ENCODE results near the gene PRKG1. TPM values are rescaled to one million over a fixed set of nuclear protein-coding genes. Genes with fewer than 3 reads are reported as not detected.

The PRKG1 gene
- total RNA-seq, 1 experiment from 2014 or later = 10.4 TPM

GRCh38 chr10:51911723-51912122, 837.4 kb downstream of the PRKG1 start:
- H3K4me2 ChIP-seq (ENCODE audit: insufficient read depth, insufficient read length, low read length) = no peak overlapping the region
- no peak overlapping the region for H3K56ac ChIP-seq (ENCODE audit: insufficient read length, low read depth, low read length)
- TF ChIP-seq CTCF (conservative IDR thresholded peaks at IDR 0.05) = no peak
- H3K9ac ChIP-seq (ENCODE audit: extremely low read depth, insufficient read length, low read length) = no peak overlapping the region
- H3K79me1 ChIP-seq (ENCODE audit: insufficient read depth, low read depth, low read length, poor library complexity, severe bottlenecking) = no peaks in the 10 kb centered on the region
- H3K4me1 ChIP-seq (ENCODE audit: insufficient read depth, low read length) = peaks cover 19% of the 10 kb centered on the region
- H3K23ac ChIP-seq (ENCODE audit: insufficient read length, low read depth, low read length) = no peak overlapping the region
- no peak overlapping the region for H2BK15ac ChIP-seq (ENCODE audit: low read depth, low read length)
- no peak overlapping the region for H3K4ac ChIP-seq (ENCODE audit: low read depth, low read length)
- Mint-ChIP-seq H3K27me3 (ENCODE audit: low read depth) (no peaks in the 10 kb centered on the region), H3K4me3 (no peak overlapping the region), H3K27ac (peak overlapping the region; percentile 13 to 100 (median 42); a peak in 6 of 7 replicates), H3K36me3 (ENCODE audit: insufficient read depth in 1 of 3, low read depth in 3 of 3) (peaks cover 0 to 9% (median 4%) of the 10 kb centered on the region in 3 experiments; a peak in 3 of 7 replicates), H3K9me3 (peaks cover 0 to 3% of the 10 kb centered on the region in 2 experiments; a peak in 1 of 5 replicates), H3K4me1 (peaks cover 88% of the 10 kb centered on the region in 2 experiments)
- H4K91ac ChIP-seq (ENCODE audit: insufficient read length, low read depth, low read length) = no peak overlapping the region
- H2AK5ac ChIP-seq (ENCODE audit: insufficient read length, low read length) = peak overlapping the region; percentile 3
- no CpG with 5 or more reads among the region's 2 CpGs for WGBS (ENCODE audit: extremely low coverage, insufficient read length, low lambda C conversion rate)
- no peak overlapping the region for H3K18ac ChIP-seq (ENCODE audit: insufficient read length, low read depth, low read length)
- H2BK12ac ChIP-seq (ENCODE audit: insufficient read length, low read depth, low read length) = no peak overlapping the region
- no peak for DNase-seq
- no peaks in the 10 kb centered on the region for H4K20me1 ChIP-seq (ENCODE audit: control insufficient read depth, insufficient read depth, insufficient read length)
- peak overlapping the region; percentile 55 for H3K27ac ChIP-seq (ENCODE audit: insufficient read length, low read depth, low read length)
- H2BK5ac ChIP-seq (ENCODE audit: insufficient read length, low read length) = no peak overlapping the region
- H3K14ac ChIP-seq (ENCODE audit: insufficient read depth, low read length) = no peak overlapping the region
- no peaks in the 10 kb centered on the region for H3K23me2 ChIP-seq (ENCODE audit: insufficient read length, low read depth, low read length, poor library complexity, severe bottlenecking)
- no peaks in the 10 kb centered on the region for H3K27me3 ChIP-seq (ENCODE audit: insufficient read depth, low read length)
- no peaks in the 10 kb centered on the region for H3K9me3 ChIP-seq (ENCODE audit: control insufficient read depth, low read depth, low read length)
- H2BK120ac ChIP-seq (ENCODE audit: low read depth, low read length, poor library complexity, severe bottlenecking) = no peak overlapping the region
- no peak overlapping the region for H4K5ac ChIP-seq (ENCODE audit: insufficient read length, low read depth, low read length)
- no peak overlapping the region for H2BK20ac ChIP-seq (ENCODE audit: low read depth, low read length, poor library complexity, severe bottlenecking)
- H2AFZ ChIP-seq (ENCODE audit: low read length) = no peak overlapping the region
- no peak overlapping the region for H3T11ph ChIP-seq (ENCODE audit: low read length)
- H3K79me2 ChIP-seq (ENCODE audit: insufficient read depth, low read length) = no peaks in the 10 kb centered on the region
- H4K8ac ChIP-seq (replicated peaks; ENCODE audit: insufficient read length, low read depth, low read length) = no peak overlapping the region

All from H9 (cell line).